Measurements from ENCODE around the gene GPC5. TPM values are rescaled to one million over a fixed set of nuclear protein-coding genes. Genes with fewer than 3 reads are reported as not detected.

Gene GPC5
- total RNA-seq, 1 experiment from 2014 or later, result 0.26 TPM

- ATAC-seq, result no peak
- no peaks in the 10 kb centered on the region for H3K9me3 ChIP-seq (ENCODE audit: control insufficient read depth, insufficient read depth, low read depth, low read length)
- no TSS peak for BruUV-seq (replicated peaks)
- ChIA-PET CTCF (no interaction called here), POLR2A (no interaction called here)
- DNase-seq (ENCODE audit: low read depth, low spot score), result no peak
- H3K4me1 ChIP-seq (ENCODE audit: control insufficient read depth, insufficient read depth, low read length), result no peaks in the 10 kb centered on the region
- in situ Hi-C loops (cut with HindIII; ENCODE audit: low pct_unique_long_range_greater_than_20kb, low sequenced_read_pairs) (no loop called here), intact Hi-C loops (cut with micrococcal nuclease; ENCODE audit: unreplicated experiment) (no loop called here)
- no peaks in the 10 kb centered on the region for H3K27me3 ChIP-seq (ENCODE audit: control insufficient read depth, insufficient read depth, low read length)
- H3K36me3 ChIP-seq (ENCODE audit: control insufficient read depth, insufficient read depth, low read length), result no peaks in the 10 kb centered on the region
- no peak for TF ChIP-seq TCF7L2 (IDR thresholded peaks at IDR 0.05; ENCODE audit: low read depth, low read length)
- TF ChIP-seq, protein P1, sequence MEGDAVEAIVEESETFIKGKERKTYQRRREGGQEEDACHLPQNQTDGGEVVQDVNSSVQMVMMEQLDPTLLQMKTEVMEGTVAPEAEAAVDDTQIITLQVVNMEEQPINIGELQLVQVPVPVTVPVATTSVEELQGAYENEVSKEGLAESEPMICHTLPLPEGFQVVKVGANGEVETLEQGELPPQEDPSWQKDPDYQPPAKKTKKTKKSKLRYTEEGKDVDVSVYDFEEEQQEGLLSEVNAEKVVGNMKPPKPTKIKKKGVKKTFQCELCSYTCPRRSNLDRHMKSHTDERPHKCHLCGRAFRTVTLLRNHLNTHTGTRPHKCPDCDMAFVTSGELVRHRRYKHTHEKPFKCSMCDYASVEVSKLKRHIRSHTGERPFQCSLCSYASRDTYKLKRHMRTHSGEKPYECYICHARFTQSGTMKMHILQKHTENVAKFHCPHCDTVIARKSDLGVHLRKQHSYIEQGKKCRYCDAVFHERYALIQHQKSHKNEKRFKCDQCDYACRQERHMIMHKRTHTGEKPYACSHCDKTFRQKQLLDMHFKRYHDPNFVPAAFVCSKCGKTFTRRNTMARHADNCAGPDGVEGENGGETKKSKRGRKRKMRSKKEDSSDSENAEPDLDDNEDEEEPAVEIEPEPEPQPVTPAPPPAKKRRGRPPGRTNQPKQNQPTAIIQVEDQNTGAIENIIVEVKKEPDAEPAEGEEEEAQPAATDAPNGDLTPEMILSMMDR (IDR thresholded peaks at IDR 0.05), result no peak
- TF ChIP-seq, protein P2, sequence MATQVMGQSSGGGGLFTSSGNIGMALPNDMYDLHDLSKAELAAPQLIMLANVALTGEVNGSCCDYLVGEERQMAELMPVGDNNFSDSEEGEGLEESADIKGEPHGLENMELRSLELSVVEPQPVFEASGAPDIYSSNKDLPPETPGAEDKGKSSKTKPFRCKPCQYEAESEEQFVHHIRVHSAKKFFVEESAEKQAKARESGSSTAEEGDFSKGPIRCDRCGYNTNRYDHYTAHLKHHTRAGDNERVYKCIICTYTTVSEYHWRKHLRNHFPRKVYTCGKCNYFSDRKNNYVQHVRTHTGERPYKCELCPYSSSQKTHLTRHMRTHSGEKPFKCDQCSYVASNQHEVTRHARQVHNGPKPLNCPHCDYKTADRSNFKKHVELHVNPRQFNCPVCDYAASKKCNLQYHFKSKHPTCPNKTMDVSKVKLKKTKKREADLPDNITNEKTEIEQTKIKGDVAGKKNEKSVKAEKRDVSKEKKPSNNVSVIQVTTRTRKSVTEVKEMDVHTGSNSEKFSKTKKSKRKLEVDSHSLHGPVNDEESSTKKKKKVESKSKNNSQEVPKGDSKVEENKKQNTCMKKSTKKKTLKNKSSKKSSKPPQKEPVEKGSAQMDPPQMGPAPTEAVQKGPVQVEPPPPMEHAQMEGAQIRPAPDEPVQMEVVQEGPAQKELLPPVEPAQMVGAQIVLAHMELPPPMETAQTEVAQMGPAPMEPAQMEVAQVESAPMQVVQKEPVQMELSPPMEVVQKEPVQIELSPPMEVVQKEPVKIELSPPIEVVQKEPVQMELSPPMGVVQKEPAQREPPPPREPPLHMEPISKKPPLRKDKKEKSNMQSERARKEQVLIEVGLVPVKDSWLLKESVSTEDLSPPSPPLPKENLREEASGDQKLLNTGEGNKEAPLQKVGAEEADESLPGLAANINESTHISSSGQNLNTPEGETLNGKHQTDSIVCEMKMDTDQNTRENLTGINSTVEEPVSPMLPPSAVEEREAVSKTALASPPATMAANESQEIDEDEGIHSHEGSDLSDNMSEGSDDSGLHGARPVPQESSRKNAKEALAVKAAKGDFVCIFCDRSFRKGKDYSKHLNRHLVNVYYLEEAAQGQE (IDR thresholded peaks at IDR 0.05; ENCODE audit: insufficient read depth in 1 of 2, low read depth in 2 of 2, low read length in 1 of 2), result no peak
- no peak for TF ChIP-seq SIN3A (IDR thresholded peaks at IDR 0.05; ENCODE audit: borderline replicate concordance, insufficient read depth, low read depth, low read length)
- no peak for TF ChIP-seq POLR2AphosphoS5 (IDR thresholded peaks at IDR 0.05; ENCODE audit: low read depth, low read length)
- H3K27ac ChIP-seq (ENCODE audit: low read length), result no peak overlapping the region
- H3K4me3 ChIP-seq (ENCODE audit: low read depth in 2 of 2, low read length in 2 of 2), result no peak overlapping the region
Observed at GRCh38 chr13:91904597-91904996, 506.2 kb downstream of the GPC5 start.

- no peaks in the 10 kb centered on the region for H3K4me1 ChIP-seq (ENCODE audit: control insufficient read depth, insufficient read depth, low read length)
- ChIA-PET CTCF (interaction anchor here (0.6 kb wide), 1 partner anchor 1464 kb away, joined by 4 read pairs; no protein-coding TSS in a partner anchor), POLR2A (interaction anchor here (0.5 kb wide), 1 partner anchor 187 kb away, joined by 8 read pairs; no protein-coding TSS in a partner anchor)
- H3K36me3 ChIP-seq (ENCODE audit: control insufficient read depth, insufficient read depth, low read length), result no peaks in the 10 kb centered on the region
- H3K27me3 ChIP-seq (ENCODE audit: control insufficient read depth, insufficient read depth, low read length), result no peaks in the 10 kb centered on the region
- TF ChIP-seq TCF7L2 (IDR thresholded peaks at IDR 0.05; ENCODE audit: low read depth, low read length), result no peak
- no peak for TF ChIP-seq POLR2AphosphoS5 (IDR thresholded peaks at IDR 0.05; ENCODE audit: low read depth, low read length)
- TF ChIP-seq, protein P1 (IDR thresholded peaks at IDR 0.05), result no peak
- TF ChIP-seq, protein P2 (IDR thresholded peaks at IDR 0.05; ENCODE audit: insufficient read depth in 1 of 2, low read depth in 2 of 2, low read length in 1 of 2), result no peak
- no peak for TF ChIP-seq SIN3A (IDR thresholded peaks at IDR 0.05; ENCODE audit: borderline replicate concordance, insufficient read depth, low read depth, low read length)
- no peaks in the 10 kb centered on the region for H3K9me3 ChIP-seq (ENCODE audit: control insufficient read depth, insufficient read depth, low read depth, low read length)
- H3K4me3 ChIP-seq (ENCODE audit: low read depth in 2 of 2, low read length in 2 of 2), result no peak overlapping the region
- no peak for DNase-seq (ENCODE audit: low read depth, low spot score)
- H3K27ac ChIP-seq (ENCODE audit: low read length), result no peak overlapping the region
- intact Hi-C loops (cut with micrococcal nuclease; ENCODE audit: unreplicated experiment), result no loop called here
- BruUV-seq (replicated peaks), result no TSS peak
- ATAC-seq, result no peak
- in situ Hi-C loops (cut with HindIII; ENCODE audit: low pct_unique_long_range_greater_than_20kb, low sequenced_read_pairs), result no loop called here
Observed at GRCh38 chr13:91907398-91907797, 509.0 kb downstream of the GPC5 start.
